Measurements from ENCODE around the gene LAMB2. TPM values are rescaled to one million over a fixed set of nuclear protein-coding genes. Genes with fewer than 3 reads are reported as not detected.

Gene LAMB2
- total and polyA plus RNA-seq, 10 of the 15 experiments (the other 5 are each of a cell fraction or from before 2014, with no cell fraction given), result 0.13 to 3.2 (median 0.64) TPM; not detected in 3

DNA sequence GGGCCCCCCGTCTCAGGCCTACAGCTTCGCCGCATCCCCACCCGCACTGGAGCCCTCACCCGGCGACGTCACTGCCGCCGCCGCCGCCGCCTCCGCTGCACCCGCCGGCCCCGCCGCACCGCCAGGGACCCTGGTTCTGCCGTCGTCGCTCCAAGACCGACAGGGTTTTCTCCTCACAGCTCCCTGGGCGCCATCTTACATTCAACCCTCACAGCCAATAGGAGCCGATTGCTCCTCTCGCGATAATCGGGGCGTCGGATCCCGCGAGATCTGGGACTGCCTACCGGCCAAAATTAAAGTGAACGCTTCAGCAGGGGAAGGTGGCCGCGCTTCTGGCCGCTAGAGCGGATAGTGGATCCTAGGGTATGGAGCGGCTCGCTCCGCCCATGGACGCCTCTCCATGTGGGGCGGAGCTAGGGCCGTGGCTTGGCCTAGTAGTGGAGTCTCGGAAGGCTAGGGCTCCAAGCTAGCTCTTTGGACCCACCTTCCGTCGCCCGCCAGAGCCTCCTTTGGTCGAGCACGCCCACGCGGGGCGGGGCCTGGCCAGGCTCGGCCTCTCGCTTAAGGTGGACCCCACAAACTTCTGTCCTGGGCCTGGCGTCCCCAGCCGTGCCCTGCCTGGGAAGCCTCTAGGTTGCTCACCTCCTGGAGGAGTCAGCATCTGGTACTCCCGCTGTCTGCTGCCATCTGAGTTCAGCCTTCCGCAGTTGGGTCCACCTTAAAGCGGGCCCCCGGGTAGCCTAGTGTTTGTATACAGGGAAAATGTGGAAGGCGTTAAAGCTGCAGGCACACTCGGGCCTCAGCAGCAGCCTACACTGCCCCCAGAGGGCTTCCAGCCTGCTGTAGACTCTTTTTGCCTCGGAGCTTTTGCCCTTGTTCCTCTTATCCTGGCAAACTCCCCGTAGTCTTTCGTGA, 38.7 kb downstream of the LAMB2 start, which contains the start of gene QRICH1 (continued):
- TF ChIP-seq, protein P1, sequence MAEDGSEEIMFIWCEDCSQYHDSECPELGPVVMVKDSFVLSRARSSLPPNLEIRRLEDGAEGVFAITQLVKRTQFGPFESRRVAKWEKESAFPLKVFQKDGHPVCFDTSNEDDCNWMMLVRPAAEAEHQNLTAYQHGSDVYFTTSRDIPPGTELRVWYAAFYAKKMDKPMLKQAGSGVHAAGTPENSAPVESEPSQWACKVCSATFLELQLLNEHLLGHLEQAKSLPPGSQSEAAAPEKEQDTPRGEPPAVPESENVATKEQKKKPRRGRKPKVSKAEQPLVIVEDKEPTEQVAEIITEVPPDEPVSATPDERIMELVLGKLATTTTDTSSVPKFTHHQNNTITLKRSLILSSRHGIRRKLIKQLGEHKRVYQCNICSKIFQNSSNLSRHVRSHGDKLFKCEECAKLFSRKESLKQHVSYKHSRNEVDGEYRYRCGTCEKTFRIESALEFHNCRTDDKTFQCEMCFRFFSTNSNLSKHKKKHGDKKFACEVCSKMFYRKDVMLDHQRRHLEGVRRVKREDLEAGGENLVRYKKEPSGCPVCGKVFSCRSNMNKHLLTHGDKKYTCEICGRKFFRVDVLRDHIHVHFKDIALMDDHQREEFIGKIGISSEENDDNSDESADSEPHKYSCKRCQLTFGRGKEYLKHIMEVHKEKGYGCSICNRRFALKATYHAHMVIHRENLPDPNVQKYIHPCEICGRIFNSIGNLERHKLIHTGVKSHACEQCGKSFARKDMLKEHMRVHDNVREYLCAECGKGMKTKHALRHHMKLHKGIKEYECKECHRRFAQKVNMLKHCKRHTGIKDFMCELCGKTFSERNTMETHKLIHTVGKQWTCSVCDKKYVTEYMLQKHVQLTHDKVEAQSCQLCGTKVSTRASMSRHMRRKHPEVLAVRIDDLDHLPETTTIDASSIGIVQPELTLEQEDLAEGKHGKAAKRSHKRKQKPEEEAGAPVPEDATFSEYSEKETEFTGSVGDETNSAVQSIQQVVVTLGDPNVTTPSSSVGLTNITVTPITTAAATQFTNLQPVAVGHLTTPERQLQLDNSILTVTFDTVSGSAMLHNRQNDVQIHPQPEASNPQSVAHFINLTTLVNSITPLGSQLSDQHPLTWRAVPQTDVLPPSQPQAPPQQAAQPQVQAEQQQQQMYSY (CRISPR knock-in tag; IDR thresholded peaks at IDR 0.05), result no peak
- TF ChIP-seq, protein P2, sequence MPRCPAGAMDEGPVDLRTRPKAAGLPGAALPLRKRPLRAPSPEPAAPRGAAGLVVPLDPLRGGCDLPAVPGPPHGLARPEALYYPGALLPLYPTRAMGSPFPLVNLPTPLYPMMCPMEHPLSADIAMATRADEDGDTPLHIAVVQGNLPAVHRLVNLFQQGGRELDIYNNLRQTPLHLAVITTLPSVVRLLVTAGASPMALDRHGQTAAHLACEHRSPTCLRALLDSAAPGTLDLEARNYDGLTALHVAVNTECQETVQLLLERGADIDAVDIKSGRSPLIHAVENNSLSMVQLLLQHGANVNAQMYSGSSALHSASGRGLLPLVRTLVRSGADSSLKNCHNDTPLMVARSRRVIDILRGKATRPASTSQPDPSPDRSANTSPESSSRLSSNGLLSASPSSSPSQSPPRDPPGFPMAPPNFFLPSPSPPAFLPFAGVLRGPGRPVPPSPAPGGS (IDR thresholded peaks at IDR 0.05; ENCODE audit: borderline replicate concordance, insufficient read depth, low read depth, low read length, poor library complexity, severe bottlenecking), result no peak
- TF ChIP-seq, protein P3, sequence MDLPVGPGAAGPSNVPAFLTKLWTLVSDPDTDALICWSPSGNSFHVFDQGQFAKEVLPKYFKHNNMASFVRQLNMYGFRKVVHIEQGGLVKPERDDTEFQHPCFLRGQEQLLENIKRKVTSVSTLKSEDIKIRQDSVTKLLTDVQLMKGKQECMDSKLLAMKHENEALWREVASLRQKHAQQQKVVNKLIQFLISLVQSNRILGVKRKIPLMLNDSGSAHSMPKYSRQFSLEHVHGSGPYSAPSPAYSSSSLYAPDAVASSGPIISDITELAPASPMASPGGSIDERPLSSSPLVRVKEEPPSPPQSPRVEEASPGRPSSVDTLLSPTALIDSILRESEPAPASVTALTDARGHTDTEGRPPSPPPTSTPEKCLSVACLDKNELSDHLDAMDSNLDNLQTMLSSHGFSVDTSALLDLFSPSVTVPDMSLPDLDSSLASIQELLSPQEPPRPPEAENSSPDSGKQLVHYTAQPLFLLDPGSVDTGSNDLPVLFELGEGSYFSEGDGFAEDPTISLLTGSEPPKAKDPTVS (IDR thresholded peaks at IDR 0.05; ENCODE audit: low read depth, low read length), result no peak
- TF ChIP-seq, protein P4, sequence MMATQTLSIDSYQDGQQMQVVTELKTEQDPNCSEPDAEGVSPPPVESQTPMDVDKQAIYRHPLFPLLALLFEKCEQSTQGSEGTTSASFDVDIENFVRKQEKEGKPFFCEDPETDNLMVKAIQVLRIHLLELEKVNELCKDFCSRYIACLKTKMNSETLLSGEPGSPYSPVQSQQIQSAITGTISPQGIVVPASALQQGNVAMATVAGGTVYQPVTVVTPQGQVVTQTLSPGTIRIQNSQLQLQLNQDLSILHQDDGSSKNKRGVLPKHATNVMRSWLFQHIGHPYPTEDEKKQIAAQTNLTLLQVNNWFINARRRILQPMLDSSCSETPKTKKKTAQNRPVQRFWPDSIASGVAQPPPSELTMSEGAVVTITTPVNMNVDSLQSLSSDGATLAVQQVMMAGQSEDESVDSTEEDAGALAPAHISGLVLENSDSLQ (IDR thresholded peaks at IDR 0.05), result peak; percentile 81
- TF ChIP-seq SREBF1 (IDR thresholded peaks at IDR 0.05; ENCODE audit: low read length) (peak; percentile 8; the same call in 1 of the 2 replicates), STAT3 (IDR thresholded peaks at IDR 0.05; ENCODE audit: low read depth, low read length) (no peak), BCL11A (IDR thresholded peaks at IDR 0.05; ENCODE audit: low read depth, low read length) (no peak), ZBED1 (IDR thresholded peaks at IDR 0.05; ENCODE audit: borderline replicate concordance) (no peak; the same call in none of the 2 replicates), BMI1 (IDR thresholded peaks at IDR 0.05; ENCODE audit: borderline replicate concordance) (no peak), NFIC (IDR thresholded peaks at IDR 0.05; ENCODE audit: low read depth, low read length) (no peak), EP300 (IDR thresholded peaks at IDR 0.05; ENCODE audit: borderline replicate concordance in 1 of 2, control insufficient read depth in 1 of 2, low read depth in 2 of 2, low read length in 2 of 2) (no peak)
- TF ChIP-seq, protein P5, sequence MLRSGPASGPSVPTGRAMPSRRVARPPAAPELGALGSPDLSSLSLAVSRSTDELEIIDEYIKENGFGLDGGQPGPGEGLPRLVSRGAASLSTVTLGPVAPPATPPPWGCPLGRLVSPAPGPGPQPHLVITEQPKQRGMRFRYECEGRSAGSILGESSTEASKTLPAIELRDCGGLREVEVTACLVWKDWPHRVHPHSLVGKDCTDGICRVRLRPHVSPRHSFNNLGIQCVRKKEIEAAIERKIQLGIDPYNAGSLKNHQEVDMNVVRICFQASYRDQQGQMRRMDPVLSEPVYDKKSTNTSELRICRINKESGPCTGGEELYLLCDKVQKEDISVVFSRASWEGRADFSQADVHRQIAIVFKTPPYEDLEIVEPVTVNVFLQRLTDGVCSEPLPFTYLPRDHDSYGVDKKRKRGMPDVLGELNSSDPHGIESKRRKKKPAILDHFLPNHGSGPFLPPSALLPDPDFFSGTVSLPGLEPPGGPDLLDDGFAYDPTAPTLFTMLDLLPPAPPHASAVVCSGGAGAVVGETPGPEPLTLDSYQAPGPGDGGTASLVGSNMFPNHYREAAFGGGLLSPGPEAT (IDR thresholded peaks at IDR 0.05; ENCODE audit: low read depth), result peak; percentile 100
- TF ChIP-seq, protein P6, sequence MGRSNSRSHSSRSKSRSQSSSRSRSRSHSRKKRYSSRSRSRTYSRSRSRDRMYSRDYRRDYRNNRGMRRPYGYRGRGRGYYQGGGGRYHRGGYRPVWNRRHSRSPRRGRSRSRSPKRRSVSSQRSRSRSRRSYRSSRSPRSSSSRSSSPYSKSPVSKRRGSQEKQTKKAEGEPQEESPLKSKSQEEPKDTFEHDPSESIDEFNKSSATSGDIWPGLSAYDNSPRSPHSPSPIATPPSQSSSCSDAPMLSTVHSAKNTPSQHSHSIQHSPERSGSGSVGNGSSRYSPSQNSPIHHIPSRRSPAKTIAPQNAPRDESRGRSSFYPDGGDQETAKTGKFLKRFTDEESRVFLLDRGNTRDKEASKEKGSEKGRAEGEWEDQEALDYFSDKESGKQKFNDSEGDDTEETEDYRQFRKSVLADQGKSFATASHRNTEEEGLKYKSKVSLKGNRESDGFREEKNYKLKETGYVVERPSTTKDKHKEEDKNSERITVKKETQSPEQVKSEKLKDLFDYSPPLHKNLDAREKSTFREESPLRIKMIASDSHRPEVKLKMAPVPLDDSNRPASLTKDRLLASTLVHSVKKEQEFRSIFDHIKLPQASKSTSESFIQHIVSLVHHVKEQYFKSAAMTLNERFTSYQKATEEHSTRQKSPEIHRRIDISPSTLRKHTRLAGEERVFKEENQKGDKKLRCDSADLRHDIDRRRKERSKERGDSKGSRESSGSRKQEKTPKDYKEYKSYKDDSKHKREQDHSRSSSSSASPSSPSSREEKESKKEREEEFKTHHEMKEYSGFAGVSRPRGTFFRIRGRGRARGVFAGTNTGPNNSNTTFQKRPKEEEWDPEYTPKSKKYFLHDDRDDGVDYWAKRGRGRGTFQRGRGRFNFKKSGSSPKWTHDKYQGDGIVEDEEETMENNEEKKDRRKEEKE (IDR thresholded peaks at IDR 0.05), result no peak
- TF ChIP-seq, protein P7, sequence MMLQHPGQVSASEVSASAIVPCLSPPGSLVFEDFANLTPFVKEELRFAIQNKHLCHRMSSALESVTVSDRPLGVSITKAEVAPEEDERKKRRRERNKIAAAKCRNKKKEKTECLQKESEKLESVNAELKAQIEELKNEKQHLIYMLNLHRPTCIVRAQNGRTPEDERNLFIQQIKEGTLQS (IDR thresholded peaks at IDR 0.05; ENCODE audit: borderline replicate concordance, extremely low read depth, low read depth, low read length), result no peak
